Ovary (tissue), 3 donors: ENCODE measurements around the gene CMIP.

Experiments
- POLR2A ChIP-seq: fragments of 450-650 bp; IDR thresholded peaks from one replicate; pipeline ENCODE4 v1.6.1; 2017; ENCODE audit warnings: antibody characterized with exemption, mild to moderate bottlenecking, moderate library complexity
- TF ChIP-seq, protein P1 (sequence below), 3 donors: fragments of 450-650 bp in 2 of 3; fragments of 200-600 bp in 1 of 3; IDR thresholded peaks; one replicate each; pipeline versions ENCODE4 v1.5.1 to v1.8.0; 2016 to 2022; ENCODE audit warnings: antibody characterized with exemption in 3 of 3, mild to moderate bottlenecking in 1 of 3
- donor health status: DM: no; HTN: no; CAD: no.

DNA sequence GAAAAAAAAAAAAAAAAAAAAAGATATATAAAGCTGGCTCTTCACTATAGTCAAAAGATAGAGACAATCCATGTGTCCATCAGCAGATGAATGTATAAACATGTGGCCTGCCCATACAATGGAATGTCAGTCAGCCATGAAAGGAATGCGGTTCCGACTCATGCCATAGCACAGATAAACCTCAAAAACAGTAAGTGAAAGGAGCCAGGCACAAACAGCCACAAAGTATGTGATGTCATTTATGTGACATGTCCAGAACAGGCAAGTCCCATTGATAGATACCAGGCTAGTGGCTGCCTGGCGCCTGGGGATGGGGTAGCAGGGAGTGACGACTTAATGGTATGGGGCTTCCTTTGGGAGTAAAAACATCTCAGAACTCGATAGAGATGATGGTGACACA is 155.7 kb downstream of the CMIP start:
- TF ChIP-seq, protein P1, sequence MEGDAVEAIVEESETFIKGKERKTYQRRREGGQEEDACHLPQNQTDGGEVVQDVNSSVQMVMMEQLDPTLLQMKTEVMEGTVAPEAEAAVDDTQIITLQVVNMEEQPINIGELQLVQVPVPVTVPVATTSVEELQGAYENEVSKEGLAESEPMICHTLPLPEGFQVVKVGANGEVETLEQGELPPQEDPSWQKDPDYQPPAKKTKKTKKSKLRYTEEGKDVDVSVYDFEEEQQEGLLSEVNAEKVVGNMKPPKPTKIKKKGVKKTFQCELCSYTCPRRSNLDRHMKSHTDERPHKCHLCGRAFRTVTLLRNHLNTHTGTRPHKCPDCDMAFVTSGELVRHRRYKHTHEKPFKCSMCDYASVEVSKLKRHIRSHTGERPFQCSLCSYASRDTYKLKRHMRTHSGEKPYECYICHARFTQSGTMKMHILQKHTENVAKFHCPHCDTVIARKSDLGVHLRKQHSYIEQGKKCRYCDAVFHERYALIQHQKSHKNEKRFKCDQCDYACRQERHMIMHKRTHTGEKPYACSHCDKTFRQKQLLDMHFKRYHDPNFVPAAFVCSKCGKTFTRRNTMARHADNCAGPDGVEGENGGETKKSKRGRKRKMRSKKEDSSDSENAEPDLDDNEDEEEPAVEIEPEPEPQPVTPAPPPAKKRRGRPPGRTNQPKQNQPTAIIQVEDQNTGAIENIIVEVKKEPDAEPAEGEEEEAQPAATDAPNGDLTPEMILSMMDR (IDR thresholded peaks at IDR 0.05) = no peak
- no peak for TF ChIP-seq POLR2A
